ENCODE results near the gene CDH2.

DNA sequence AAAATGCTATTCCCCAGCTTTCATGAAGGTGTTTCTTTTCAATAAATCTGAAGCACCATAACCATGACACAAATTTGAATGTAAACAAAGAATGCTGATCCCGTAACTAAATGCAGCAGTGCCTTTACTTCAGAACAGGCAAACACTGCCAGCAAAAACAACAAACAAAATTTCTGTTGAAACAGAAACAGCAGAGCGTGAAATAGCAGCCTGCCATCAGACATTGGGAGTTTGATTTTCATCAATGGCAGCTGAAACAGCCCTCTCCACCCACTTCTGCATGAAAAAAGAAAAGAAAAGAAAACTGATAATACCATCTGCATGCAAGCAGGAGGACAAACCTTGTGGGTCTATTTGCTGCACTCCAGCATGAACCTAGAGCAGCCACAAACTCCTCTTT lies 128.3 kb downstream of the CDH2 start:
- TF ChIP-seq ZNF274 (IDR thresholded peaks at IDR 0.05; ENCODE audit: low read depth, low read length), result no peak
- TF ChIP-seq SUZ12 (IDR thresholded peaks at IDR 0.05; ENCODE audit: extremely low read depth, insufficient read depth, insufficient read length), result no peak

Measured in NT2/D1 (cell line).